DMS114 treated with DMSO at 0.1 percent for 48 hours (cell line): Measurements from ENCODE around the gene CBX4.
A peak's percentile ranks its signal among the peaks of the same experiment; 100 is the strongest.

Experiments used
- DNase-seq: peaks from one replicate; lab custom pipeline; 2025; ENCODE audit not compliant: unreplicated experiment; lab: John Stamatoyannopoulos, UW

Gene CBX4

DNA sequence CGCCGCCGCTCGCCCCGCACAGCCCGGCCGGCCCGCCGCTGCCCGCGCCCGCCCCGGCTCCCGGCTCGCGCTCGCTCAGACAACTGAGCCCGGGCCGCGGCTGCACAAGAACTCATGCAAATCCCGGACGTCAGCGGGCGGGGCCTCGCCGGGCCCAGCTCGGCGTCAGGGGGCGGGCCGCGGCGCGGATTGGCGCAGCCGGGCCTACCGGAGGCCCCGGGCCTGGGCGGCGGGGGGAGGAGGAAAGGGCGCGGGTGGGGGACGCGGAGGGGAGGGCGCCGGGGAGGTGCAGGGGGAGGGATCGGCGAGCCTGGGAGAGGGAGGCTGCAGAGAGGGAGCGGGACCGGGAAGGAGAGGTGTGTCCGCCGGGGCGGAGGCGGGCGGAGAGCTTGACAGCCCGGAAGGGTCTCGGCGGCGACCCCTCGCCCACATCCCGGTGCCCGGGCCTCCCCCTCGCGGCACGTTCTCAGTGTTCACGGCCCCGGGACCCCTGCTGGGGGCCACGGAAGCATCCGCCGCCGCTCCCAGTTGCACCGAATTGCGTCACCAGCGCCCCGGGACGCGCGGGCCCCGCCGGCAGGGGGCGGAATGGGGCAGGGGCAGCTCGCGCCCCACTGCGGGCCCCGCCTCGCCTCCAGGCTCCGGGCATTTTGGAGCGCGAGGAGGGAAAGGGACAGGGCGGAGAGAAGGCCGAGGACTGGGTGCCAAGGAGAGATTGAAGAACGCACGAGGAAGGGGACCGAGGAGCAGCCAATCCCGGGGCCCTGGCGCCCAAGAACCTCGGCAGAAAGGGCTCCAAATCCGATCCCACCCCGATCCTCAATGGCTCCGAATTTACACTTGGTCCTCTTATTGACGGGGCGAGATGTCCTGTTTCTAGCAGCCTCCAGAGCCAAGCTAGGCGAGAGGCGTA lies at the start of gene CBX4:
CBX4 (minus strand) TSS at position 85 of the 913 bp plus-strand sequence. CDS start 189 bp downstream, outside the sequence.
- DNase-seq = peak; percentile 70

DNA sequence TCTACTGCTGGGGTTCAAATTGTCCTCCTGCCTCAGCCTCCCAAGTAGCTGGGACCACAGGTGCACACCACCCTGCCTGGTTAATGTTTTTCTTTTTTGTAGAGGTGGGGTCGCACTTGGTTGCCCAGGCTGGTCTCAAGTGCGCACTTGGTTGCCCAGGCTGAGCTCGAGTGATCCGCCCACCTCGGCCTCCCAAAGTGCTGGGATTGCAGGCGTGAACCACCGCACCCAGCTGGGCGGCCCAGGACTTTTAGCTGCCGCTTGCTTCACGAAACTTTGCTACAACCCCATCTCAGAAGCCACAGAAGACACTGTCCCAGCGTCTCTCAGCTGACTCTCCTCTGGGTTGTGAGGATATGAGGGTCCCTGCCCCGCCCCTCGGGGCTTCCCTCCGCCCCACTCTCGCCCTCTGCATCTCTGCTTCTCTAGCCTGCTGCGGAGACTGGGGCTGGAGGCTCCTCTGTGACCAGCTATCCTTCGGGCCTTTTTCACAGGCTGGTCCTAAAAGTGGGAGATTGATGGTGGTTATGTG lies 48.8 kb upstream of the CBX4 start:
- DNase-seq = no peak

DNA sequence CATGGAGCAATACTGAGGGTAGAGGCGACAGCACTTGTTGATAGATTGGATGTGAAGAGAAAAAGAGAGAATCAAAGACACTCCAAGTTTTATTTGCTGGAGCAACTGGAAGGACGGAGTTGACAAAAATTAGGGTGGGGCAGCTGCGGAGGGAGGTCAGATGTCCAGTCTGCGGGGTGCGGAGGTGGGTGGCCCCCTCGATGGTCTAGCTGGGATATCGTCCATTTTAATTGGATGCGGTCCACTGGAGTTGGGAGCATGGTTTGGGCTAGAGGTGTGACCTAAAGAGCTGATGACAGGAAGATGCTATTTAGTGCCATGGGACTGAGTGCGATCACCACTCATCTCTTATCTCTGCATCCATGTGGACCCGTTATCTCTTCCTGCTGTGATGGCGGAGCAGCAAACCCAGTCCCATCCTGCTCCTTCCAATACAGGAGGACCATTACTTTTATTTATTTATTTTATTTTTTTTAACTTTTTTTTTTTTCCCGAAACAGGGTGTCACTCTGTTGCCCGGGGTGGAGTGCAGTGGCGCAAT lies 48.3 kb upstream of the CBX4 start:
- no peak for DNase-seq

DNA sequence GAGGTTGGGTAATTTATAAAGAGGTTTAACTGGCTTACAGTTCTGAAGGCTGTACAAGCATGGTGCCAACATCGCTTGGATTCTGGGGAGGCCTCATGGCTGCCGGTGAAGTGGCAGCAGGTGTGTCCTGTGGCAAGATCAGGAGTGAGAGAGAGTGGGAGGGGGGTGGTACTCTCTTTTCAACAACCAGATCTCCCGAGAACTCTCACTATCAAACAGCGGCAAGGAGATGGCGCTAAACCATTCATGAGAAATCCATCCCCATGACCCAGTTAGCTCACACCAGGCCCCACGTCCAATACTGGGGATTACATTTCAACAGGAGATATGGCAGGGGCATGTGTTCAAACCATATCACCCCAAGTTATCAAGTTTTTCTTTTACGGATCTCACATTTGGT lies 44.0 kb upstream of the CBX4 start:
- DNase-seq = no peak

DNA sequence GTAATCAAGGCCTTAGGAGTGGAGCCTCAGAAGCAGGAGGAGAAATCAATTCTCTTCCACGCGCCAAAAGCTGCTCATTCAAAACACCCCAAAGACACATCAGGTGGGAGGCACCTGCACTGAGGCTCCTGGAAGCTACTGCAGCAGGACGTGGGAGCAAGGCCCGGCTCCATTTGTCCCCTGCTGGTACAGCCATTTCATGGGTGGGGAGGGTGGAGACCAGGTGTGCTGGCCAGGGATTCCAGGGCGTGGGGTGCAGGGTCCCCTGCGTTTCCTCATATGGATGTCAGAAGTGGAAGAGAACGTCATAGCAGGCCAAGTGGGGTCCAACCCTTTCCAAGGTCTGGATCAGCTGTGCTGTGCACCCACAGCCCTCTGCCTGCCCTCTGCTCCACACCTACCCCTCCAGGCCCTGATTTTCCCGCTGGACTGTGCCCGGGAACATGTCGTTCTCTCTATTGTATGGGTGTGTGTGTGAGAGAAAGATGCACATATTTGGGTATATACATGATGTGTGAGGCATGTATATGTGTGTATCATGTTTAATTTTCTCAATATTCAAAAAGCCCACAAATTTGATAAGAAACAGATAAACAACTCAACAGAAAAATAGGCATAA lies 39.2 kb upstream of the CBX4 start:
- no peak for DNase-seq

DNA sequence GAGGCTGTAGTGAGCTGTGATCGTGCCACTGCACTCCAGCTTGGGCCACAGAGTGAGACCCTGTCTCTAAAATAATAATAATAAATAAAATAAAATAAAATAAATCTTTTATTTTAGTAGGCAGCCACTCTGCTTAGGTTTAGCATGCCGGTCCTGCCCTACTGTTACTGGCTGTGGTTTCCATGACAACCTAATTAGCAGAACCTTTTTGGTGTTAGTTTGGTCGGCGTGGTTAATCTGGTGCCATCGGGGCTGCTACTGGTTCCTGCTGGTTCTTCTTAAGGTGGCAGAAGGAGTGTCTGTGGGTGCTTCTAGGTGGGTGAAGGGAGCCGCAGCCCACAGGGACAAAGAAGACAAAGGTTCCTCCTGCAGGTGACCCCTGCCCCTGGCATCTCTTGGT lies 37.8 kb upstream of the CBX4 start:
- no peak for DNase-seq

DNA sequence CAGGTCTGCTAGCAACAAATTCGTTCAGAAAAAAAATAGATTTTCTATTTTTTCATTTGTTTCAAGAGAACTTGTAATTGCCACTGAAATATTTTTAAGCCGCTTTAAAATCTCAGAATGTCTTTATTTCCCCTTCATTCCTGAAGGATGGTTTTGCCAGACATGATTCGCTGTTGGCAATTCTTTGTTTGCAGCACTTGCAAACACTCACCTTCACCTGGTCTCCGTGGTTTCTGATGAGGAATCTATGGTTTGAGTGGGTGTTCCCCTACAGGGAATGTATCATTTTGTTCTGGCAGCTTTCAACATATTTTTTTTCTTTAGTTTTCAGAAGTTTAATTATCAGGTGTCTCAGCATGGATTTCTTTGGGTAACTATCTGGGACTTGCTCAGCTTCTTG lies 36.3 kb upstream of the CBX4 start:
- no peak for DNase-seq

DNA sequence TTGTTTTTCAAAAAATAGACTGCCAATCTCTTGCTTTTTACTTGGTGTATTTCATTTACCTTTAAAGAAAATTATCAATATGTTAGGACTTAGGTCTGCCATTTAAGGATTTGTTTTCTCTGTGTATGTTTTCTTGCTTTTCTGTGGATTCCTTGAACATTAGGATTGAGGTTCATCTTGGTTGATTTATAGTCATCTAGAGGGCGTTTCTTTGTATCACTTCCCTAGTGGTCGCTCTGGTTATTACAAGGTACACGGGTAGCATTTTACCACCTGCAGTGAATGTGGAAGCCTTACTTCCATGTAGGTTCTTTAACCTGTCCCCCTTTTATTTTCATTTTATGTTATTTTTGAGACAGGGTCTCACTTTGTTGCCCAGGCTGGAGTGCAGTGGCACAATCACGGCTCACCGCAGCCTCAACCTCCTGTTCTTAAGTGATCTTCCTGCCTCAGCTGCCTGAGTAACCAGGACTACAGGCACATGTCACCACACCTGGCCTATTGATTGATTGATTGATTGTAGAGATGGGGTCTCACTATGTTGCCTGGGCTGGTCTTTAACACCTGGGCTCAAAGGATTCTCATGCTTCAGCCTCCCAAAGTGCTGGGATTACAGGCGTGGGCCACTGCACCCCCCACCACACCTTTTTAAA lies 35.2 kb upstream of the CBX4 start:
- peak; percentile 17 for DNase-seq

DNA sequence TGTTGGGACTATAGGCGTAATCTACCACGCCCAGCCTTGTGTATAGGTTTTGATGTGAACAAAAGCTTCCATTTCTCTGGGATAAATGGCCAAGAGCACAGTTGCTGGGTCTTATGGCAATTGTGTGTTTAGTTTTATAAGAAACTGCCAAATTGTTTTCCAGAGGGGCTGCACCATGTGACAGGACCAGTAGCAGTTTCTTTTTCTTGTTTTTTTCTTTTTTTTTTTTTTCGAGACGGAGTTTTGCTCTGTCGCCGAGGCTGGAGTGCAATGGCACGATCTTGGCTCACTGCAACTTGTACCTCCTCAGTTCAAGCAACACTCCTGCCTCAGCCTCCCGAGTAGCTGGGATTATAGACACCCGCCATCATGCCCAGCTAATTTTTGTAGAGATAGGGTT lies 34.3 kb upstream of the CBX4 start:
- no peak for DNase-seq

DNA sequence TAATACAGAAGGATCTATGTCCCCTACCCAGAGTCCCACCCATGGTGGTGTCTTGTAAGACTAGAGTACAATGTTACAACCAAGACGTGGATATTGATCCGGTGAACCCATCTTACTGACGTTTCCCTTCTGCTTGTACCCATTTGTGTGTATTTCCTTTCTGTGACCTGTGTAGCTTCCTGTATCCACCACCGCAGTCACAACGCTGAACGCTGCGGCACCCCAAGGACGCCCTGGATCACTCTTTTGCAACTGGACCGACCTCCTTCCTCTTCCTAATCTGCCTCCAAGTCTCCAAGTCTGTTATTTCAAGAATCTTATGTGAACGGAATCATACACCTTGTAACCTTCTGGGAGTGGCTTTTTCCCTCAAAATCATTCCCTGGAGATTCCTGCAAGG lies 33.5 kb upstream of the CBX4 start:
- DNase-seq = no peak

DNA sequence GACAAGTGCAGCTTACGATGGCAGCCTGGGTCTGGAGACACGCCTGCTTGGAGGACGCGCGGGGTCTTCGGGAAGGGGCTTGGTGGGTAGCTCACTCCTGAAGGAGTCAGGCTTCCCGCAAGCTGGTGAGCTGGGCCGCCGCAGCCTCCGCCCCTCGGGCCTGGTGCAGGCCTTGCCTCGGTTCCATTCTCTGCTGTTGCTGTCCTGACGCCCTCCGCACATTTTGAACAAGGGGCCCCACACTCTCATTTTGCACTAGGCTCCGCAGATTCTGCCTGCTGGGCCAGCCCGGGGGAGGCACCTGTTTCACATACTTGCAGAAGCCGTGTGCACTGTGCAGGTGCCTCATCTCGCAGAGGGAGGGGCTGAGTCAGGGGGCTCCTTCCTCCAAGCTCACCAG lies 31.9 kb upstream of the CBX4 start:
- no peak for DNase-seq

DNA sequence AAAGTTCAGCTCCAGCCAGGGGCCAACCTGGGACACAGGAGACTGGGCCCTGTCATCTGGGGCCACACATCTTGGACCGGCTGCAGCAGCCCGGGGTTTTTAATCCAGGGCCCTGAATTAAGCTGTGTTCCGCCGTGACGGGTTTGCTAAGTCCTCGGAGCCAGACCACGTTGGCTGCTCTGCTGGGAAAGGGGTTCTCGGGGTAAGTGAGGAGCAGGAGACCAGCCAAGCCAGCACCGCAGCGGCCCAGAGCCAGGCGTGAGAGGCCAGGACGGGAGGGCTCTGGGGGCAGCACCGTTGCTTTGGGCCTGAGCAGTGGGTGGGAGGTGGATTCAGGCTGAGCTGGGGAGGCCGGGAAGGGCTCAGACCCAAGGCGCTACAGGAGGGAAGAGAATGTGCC lies 31.3 kb upstream of the CBX4 start:
- DNase-seq = no peak

DNA sequence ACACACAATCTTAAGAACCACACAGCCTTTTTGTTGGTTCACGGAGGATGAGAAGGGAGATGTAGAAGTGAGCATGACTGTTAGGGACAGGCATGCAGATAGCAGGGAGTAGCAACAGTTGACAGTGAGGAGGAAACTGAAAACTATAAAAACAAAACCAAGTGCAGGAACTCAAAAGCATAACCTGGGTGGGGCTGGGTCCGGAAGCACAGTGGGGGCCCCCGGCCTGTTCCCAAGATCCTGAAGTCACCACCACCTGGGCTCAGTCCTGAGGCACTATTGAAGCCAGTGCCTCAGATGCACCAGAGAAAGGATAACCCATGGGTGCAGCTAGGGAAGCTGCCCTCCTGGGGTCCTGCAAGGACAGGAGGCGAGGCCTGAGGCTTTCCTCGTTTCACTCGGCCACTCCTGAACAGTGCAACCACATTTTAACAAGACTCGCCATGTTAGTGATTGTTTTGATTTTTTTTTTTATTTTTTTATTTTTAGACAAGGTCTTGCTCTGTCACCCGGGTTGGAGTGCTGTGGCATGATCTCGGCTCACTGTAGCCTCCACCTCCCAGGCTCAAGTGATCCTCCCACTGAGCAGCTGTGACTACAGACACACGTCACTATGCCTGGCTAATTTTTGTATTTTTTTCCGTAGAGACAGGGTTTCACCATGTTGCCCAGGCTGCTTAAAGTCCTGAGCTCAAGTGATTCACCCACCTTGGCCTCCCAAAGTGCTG lies 27.7 kb upstream of the CBX4 start:
- DNase-seq = no peak

DNA sequence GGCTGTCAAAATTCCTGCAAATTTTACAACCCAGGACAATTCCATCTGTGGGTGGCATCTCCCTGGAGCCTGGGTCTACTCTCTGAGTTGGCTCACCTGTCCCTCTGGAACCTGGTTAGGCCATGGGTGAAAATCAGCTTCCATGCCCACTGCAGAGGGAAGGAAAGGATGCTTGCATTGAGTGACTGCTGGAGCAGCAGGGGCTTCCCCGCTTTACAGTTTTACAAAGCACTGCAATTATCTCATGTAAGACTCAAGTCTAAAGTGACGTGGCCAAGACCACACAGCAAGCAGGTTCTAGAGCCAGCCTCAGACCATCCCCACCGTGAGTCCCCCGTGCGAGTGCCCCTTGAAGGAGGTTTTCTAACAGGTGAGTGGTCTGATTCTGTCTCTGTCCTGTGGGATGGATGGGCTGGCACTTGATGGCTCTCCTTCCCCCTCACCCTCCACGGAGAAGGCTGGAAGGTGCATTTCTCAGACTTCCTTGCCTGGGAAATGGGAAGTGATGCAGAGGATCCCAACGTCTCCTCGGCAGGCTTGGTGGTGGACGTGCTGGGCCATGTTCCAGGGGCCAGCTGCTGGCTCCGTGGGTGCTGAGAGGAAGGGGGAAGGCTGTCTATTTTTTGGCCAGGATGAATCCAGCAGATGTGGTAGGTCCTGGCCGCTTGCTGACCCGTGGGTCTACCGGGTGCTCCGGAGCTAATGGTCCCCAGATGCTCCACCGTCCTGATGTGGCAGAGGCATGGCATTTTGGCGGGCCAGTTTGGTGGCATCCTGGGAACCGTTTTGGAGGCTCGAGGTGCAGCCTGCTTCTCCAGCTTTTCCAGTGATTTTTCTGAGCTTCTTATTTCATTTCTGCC lies 26.3 kb upstream of the CBX4 start:
- DNase-seq = no peak

DNA sequence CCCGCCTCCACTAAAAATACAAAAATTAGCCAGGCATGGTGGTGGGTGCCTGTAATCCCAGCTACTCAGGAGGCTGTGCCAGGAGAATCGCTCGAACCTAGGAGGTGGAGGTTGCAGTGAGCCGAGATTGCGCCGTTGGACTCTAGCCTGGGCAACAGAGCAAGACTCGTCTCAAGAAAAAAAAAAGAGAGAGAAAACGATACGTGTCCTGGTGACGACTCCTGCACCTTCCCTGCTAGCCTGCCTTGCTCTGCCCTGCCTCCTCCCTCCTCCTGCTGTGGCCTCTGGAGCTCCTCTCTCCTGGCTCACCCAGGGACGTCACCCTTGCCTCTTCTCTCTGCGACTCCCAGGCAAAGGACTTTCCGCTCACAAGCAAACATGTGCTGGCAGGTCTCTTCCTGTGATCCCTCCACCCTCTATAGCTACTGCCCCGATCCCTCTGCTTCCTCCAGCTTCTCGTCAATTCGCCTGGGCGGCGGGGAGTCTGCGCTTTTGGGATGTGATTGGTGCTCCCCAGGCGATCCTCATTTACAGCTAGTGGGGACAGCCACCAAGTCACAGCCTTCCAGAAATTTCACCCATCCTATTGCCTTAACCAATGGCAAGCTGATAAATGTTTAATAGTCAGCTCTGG lies 25.5 kb upstream of the CBX4 start:
- no peak for DNase-seq

DNA sequence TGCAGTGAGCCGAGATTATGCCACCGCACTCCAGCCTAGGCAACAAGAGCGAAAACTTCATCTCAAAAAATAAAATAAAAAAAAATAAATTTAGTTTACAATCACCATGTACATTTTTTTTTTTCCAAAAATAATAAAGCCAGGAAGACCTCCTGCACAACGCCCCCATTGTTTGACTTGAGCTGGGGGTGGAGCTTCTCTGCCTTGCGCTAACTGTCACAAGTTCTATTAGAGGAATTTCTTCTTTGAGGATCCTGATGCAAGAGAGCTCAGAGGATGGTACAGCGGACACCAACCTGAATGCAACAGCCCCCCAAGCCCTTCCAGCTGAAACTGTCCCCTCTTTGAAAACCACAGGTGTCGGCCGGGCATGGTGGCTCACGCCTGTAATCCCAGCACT lies 24.9 kb upstream of the CBX4 start:
- no peak for DNase-seq

DNA sequence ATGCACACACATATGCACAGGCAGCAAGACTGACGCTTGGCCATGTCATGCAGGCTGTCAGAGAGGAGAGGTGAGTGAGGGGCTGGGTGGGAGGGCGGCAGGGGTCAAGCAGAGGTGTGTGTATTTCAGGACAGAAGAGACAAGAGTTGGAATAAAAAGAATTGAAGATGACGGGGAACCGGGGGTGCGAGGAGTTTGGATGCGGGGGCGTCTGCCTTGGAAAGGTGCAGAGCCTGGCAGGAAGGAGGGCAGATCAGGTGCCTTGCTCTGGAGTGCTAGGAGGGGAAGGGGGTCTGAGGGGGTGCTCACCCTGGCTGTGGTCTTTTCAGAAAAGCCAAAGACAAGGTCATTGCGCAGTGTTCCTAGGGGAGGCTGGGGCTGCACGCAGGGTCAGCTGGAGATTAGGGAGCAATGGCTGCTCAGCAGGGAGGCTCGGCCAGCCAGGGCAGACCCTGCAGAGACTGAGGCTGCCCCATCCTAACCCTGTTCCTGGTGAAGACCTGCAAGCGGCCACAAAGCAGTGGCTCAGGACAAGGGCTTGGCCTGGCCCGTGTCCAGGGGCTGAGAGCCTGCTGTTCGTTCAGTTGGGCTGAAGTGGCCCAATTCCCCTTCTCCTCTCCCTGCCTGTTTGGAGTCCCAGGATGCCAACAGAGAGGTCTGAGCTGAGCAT lies 23.7 kb upstream of the CBX4 start:
- DNase-seq = no peak

DNA sequence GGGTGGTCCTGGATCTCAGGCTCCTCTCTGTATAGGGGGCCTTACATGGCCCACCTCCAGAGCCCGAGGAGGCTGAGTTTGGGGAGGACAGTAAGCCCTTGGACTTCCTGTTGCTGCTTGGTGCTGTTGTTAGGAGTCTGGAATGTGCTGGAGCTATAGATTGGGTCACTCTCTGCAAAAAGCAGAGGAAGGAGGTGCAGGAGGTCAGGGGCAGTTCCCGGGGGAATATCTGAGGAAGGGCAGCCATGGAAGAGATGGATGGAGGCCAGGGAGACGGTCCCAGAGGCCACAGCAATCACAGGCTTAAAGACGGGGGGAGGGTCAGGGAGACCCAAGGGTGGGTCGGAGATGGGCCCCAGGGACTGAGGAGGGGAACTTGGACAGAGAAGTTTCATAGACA lies 23.0 kb upstream of the CBX4 start:
- no peak for DNase-seq
